GM18520 (cell line): Measurements from ENCODE around the gene PTPRO.

Experiments used
- ATAC-seq: cut with Tn5 transposase; IDR thresholded peaks from one replicate; pipeline ENCODE4 v1.9.1; 2021; ENCODE audit not compliant: unreplicated experiment

PTPRO gene

DNA sequence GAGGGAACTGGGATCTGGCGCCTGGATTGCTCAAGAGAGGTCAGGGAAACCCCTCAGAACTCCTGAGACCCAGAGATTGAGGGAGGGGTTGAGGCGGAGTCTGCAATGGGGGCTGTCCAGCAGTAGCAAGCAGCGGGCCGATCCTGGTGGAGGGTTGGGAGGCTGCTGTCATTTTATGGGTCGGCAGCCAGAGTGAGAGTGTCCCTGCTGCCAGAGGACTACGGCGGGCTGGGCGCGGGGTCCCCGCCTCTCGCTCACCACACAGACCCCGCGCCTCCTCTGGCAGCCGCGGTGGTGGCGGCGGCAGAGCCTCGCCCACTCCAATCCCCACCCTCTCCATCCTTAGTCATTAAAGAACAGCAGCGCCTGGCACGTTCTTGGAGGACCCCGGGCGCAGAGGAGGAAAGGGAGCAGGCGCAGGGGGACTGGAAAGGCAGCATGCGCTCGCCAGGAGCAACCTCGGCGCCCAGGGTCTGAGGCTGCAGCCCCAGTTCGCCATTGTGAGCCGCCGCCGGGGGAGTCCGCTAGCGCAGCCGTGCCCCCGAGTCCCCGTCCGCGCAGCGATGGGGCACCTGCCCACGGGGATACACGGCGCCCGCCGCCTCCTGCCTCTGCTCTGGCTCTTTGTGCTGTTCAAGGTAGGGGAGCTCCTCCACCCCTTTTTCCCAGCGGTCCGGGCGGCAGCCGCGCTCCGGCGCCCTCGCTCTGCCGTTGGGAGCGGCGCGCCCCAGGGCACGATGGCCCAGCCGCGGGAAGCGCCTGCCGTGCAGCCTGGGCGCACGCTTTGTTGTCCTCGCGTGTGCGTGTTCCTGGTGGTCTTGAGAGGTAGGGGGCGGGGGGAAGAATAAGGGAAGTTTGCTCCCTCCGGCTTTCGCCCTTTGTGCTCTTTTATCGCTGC is at the start of gene PTPRO:
Gene PTPRO (plus strand): TSS at position 345 of the 898 bp plus-strand sequence.
- no peak for ATAC-seq

- ATAC-seq = no peak
Observed at GRCh38 chr12:15273896-15274295, 48.4 kb upstream of the PTPRO start.

DNA sequence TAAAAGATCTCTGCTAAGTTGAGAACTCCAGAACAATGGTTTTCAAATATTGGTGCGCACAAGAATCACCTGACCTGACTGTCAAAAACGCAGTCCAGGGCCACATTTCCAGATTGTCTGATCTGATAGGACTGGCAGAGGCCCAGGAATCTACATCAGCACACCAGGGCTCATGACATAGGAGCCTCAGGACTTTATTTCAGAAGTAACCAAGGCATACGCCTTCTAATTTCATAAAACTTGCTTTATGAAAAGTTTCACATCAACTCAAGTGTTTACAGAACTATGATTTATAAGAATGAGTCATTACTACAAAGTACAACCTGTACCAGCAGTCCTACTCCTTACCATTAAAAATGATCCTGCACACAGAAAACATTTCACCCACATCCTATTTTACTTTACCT is 47.7 kb upstream of the PTPRO start:
- no peak for ATAC-seq

DNA sequence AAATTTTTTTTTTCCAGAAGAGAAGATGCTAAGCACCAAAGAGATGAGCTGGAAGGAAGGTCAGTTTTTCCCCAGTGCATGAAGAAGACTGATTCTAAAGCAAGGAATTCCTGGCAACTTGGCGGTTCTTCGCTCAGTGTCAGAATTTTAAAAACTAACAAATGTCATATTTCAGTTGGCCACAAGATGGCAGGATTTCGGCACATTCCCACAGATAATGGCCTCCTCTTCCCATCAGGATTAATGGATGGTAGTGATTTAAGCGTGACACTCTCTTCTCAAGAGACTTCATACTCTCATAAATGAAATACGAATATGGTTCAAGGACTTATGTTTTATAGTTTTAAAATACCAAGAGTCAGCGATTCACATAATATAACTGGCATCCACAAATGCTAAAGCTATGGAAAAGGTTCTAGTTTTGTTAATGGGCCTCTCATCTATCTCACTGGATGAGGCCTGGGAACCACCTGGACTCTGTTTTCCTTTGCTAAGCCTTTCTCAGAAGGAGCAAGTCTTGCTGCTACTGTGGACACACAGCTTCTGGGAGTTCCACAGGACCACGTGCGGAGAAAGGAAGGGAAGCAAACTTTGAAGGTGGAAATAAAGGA is 46.1 kb upstream of the PTPRO start:
- no peak for ATAC-seq

DNA sequence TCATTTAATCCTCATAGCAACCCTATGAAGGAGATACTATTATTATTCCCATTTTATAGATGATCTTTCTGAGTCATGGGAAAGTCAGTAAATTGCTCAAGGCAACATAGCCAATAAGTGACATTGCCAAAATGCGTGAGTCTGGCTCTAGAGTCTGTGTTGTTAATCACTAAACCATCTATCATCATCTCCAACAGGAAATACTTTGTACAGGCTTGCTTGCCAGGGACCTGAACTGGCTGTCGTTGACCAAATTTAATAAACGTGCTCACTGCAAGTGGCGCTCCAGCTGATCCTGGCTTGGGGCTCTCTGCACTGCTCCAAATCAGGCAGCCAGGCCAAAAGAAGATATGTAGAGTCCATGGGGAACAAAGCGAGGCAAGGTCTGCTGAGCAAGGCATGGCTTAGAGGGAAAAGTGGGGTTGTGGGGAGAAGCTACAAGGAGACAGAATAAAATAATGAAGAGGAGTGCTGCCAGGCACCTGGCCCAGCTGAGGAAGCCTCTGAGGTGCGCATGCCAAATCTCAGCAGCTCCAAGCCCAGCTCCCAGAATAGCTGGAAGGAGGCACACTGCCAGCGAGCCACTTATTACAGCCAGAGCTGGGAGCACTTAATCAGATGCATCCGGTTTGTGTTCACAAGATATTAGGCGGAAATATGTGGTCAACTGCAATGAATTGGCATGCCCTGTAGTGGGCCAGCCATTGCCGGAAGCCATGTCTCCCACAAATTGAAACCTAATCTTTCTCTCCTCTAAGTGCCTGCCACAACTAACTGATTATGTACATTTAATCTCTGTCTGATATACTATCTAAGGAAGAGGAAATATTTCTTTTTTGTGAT is 43.3 kb upstream of the PTPRO start:
- peak; percentile 76 for ATAC-seq

DNA sequence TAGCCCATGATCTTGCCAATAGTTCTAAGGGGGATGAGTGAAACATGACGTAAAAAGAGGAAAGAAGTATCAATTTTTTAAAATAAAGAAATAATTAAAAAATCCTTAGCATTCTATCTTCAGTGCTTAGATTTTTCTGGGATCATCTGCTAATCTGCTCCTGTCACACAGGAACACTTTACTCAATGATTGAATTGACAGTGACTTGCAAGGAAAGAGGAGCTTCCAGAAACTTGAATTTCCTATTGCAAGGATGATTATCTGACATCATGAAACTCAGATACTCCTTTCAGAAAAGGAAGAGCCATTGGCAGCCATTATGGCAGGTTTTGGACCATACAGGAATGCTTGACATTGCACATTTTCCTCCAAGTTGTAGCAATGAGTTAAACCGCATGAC is 41.4 kb upstream of the PTPRO start:
- no peak for ATAC-seq

- no peak for ATAC-seq
Observed at GRCh38 chr12:15289192-15289591, 33.1 kb upstream of the PTPRO start.

- no peak for ATAC-seq
Observed at GRCh38 chr12:15293731-15294130, 28.6 kb upstream of the PTPRO start.

DNA sequence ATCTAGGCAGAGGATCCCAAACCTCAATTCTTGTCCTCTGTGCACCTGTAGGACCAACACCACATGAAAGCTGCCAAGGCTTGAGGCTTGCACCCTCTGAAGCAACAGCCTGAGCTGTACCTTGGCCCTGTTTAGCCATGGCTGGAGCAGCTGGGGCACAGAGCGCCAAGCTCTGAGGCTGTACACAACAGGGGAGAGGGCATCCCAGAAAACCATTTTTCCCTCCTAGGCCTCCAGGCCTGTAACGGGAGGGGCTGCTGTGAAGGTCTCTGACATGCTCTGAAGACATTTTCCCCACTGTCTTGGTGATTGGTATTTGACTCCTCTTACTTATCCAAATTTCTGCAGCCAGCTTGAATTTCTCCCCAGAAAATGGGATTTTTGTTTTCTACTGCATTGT is 22.4 kb upstream of the PTPRO start:
- no peak for ATAC-seq

- no peak for ATAC-seq
Observed at GRCh38 chr12:15304296-15304695, 18.0 kb upstream of the PTPRO start.

- no peak for ATAC-seq
Observed at GRCh38 chr12:15306605-15307004, 15.7 kb upstream of the PTPRO start.

GRCh38 chr12:15307079-15307478 is 15.2 kb upstream of the PTPRO start:
- no peak for ATAC-seq

DNA sequence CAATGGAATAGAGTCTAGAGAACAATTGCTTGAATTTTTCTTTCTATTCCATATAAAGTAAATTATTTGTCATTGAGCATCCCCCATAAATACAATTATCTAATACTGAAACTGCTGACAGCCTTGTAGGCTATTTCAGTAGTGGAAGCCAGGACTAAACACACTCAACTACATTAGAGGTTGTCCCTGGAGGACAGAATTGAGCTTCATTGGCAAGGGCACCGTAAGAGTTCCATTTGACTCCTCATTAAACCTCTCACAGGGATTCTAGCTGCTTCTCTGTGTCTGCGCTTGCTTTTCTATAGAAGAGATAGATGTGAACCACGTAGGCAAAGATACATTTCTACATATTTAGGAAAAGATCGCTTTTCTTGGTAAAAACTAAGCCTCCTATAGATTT is 3.5 kb upstream of the PTPRO start:
- no peak for ATAC-seq

DNA sequence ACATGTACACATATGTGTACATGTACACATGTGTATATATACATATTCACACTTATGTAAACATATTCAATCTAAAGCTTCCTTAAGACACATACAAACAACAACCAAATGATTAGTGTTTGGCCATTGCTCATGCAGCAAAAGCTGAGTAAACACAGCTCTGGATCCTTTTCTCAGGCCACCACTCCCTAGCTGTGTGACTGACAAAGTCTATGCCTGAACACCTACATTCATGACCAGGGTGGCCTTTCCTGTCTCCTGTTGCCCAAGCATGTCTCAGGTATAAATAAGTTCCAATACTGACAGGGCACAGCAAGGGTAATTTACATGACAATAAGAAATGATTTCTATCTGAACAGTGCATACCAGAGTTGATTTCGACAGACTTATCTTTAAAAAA is 1.4 kb upstream of the PTPRO start:
- no peak for ATAC-seq

GRCh38 chr12:15323480-15323879 is 1.2 kb downstream of the PTPRO start:
- ATAC-seq = no peak

DNA sequence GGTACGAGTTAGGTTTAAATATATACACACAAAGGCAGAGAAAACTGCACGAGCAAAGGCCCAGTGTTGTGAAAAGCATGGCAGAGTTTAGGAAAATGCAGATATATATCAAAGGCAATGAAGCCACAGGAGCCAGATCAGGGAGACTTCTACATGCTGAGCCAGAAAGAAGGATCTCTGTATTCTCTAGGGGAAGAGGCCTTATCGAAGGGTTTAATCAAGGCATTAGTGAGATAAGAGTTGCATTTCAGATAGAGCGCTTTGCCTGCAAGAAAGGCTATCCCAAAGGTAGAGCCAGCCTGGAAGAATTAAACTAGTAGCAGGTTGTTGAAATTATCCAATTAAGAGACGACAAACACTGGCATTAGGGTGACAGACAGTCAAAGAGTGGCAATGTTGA is 7.6 kb downstream of the PTPRO start:
- ATAC-seq = no peak

DNA sequence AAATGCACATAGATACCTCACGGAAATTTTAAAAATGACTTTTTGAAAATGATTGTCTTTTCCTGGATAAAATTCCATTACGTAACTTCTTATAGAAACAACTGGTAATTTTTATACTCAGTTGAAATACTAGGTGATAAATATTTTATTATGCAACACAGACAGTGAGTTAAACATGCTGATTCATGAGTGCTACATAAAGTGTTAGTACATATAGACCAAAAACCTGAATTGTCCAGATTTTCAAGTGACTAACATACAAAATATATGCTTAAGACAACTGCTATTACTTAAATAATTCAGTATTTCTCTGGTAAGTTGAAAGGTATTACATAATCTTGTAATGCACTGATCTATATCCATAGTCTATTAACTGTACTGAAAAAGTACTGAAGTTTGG is 11.9 kb downstream of the PTPRO start:
- no peak for ATAC-seq

GRCh38 chr12:15335959-15336358 is 13.7 kb downstream of the PTPRO start:
- no peak for ATAC-seq

DNA sequence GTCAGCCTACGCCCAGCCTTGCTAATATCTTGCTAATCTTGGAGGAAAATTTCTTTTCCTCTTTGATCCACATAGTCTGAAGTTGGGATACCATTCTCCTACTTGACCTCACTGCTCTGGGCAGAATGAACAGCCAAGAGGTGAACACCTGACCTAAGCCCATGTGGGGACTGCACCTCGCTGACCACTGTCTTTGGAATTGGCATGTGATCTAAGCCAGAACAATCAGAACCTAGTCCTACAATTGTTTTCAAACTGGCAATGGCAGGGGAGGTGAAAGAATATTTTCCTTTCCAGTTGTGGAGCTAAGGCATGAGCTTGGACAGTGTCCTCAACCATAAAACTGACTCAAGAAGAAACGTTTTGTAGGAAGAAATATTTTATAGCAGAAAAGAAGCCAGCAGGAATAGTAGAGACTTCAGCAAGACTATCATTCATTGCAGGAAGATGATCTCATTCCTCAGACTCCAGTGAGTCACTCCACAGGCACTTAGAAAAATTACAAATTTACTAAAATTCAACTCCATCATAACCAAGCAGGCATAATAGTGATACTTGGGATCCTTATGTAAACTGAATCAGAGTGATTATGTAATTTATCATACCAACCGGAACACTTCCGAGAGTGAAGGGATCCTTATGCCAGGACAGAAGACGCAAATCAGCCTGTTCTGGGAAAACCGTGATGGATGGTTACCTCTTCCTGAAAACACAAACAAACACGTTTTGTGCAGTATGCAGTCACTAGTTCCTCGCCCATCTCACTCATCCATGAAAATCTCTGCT is 14.7 kb downstream of the PTPRO start:
- no peak for ATAC-seq

GRCh38 chr12:15341371-15341770 is 19.1 kb downstream of the PTPRO start:
- ATAC-seq = no peak

DNA sequence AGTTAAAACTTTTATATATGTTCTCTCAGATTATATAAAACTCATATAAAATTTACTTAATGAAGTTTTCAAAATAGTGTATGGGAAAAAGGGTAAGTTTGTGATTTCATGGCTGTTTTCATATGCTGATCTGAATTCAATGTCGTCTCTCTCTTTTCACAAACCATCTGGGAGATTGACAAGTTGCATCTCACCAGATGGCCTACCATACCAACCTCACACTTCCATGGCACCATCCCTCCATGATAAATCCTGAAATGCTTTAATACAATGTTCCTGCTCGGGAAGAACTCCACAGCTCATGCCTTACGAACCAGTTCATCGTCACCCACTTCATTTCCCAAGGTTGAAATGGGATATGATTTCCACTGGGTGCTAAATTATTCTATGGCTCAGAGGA is 22.3 kb downstream of the PTPRO start:
- no peak for ATAC-seq
